Measurements from ENCODE around the gene JAZF1.
A peak's percentile ranks its signal among the peaks of the same experiment; 100 is the strongest.

Gene JAZF1

DNA sequence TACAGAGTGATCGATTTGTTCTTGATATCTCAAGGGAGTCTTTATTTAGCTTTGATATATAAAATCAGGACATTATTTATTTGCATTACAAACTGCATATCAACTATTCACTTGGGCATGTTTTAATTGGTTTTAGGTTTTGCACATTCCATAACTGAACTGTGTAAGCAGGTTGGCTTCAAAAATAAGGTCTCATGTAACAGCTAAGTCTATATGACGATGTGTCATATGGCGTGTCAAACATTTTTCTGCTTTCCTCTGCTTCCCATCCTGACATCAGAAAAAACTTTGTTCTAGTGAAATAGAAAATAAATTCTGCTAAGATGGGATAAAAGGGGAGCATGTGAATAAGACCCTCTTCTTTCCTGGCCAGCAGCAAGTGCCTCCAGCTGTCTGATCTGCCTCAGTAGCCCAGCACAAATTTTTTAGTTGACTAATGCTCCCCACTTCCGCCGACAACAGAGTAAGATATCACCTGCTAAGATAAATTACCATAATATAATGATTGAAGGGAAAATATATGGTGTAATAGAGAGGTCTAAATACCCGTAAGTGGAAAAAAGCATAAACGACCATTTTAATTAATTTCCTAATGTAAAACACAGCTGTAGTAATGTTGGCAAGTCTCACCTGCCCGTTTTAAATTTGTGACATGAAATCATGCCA, 260.2 kb downstream of the JAZF1 start:
- peaks cover 19% of the 10 kb centered on the region for H3K4me1 ChIP-seq
- H3K9ac ChIP-seq, result no peak overlapping the region
- TF ChIP-seq, protein P1, sequence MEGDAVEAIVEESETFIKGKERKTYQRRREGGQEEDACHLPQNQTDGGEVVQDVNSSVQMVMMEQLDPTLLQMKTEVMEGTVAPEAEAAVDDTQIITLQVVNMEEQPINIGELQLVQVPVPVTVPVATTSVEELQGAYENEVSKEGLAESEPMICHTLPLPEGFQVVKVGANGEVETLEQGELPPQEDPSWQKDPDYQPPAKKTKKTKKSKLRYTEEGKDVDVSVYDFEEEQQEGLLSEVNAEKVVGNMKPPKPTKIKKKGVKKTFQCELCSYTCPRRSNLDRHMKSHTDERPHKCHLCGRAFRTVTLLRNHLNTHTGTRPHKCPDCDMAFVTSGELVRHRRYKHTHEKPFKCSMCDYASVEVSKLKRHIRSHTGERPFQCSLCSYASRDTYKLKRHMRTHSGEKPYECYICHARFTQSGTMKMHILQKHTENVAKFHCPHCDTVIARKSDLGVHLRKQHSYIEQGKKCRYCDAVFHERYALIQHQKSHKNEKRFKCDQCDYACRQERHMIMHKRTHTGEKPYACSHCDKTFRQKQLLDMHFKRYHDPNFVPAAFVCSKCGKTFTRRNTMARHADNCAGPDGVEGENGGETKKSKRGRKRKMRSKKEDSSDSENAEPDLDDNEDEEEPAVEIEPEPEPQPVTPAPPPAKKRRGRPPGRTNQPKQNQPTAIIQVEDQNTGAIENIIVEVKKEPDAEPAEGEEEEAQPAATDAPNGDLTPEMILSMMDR (IDR thresholded peaks at IDR 0.05), result no peak

GRCh38 chr7:27918503-27918902, 262.1 kb downstream of the JAZF1 start:
- Histone ChIP-seq H3K79me2 (no peaks in the 10 kb centered on the region), H3K27ac (no peak overlapping the region), H3K4me1 (peaks cover 19% of the 10 kb centered on the region), H3K27me3 (ENCODE audit: control insufficient read depth, insufficient read depth, low read length) (no peaks in the 10 kb centered on the region), H3K9me3 (ENCODE audit: control insufficient read depth, low read length) (no peaks in the 10 kb centered on the region), H2AFZ (no peak overlapping the region), H3K36me3 (ENCODE audit: control insufficient read depth, insufficient read depth, low read length) (no peaks in the 10 kb centered on the region), H3K9ac (no peak overlapping the region), H3K4me2 (ENCODE audit: low read length) (no peak overlapping the region), H3K4me3 (ENCODE audit: low read depth, low read length) (no peak overlapping the region)
- TF ChIP-seq, protein P1 (IDR thresholded peaks at IDR 0.05), result no peak

More for the DNA sequence above, 260.2 kb downstream of the JAZF1 start:
- no peak overlapping the region for H3K27ac ChIP-seq
- no peak overlapping the region for H2AFZ ChIP-seq
- no peaks in the 10 kb centered on the region for H3K9me3 ChIP-seq (ENCODE audit: control insufficient read depth, low read length)
- H3K4me2 ChIP-seq (ENCODE audit: low read length), result no peak overlapping the region
- no peak overlapping the region for H3K4me3 ChIP-seq (ENCODE audit: low read depth, low read length)
- H3K36me3 ChIP-seq (ENCODE audit: control insufficient read depth, insufficient read depth, low read length), result no peaks in the 10 kb centered on the region
- no peaks in the 10 kb centered on the region for H3K27me3 ChIP-seq (ENCODE audit: control insufficient read depth, insufficient read depth, low read length)
- H3K79me2 ChIP-seq, result no peaks in the 10 kb centered on the region

- Histone ChIP-seq H3K4me2 (ENCODE audit: low read length) (peak overlapping the region; percentile 7), H3K9ac (no peak overlapping the region), H3K27me3 (ENCODE audit: control insufficient read depth, insufficient read depth, low read length) (no peaks in the 10 kb centered on the region), H3K9me3 (ENCODE audit: control insufficient read depth, low read length) (no peaks in the 10 kb centered on the region), H3K36me3 (ENCODE audit: control insufficient read depth, insufficient read depth, low read length) (no peaks in the 10 kb centered on the region), H2AFZ (no peak overlapping the region), H3K79me2 (no peaks in the 10 kb centered on the region), H3K4me3 (ENCODE audit: low read depth, low read length) (no peak overlapping the region), H3K4me1 (peaks cover 19% of the 10 kb centered on the region), H3K27ac (no peak overlapping the region)
- TF ChIP-seq, protein P1 (IDR thresholded peaks at IDR 0.05), result no peak
Observed at GRCh38 chr7:27917774-27918314, 262.8 kb downstream of the JAZF1 start.

DNA sequence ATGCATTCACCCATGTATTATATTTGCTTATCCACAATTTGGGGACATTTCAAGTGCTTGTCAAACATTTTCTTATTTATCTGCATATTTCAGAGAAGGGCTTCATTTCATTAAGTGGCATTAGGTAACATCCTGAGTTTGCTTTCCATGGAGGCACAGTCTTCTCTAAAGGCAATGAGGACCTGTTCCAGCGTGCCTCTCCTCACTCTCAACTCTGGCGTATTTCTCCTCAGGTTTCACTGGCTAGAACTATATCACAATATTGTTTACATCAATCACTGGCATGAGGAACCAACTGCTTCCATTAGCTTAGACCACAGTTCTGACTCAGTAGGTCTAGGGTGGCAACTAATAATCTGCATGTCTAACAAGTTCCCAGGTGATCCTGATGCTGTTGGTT, 263.5 kb downstream of the JAZF1 start:
- Histone ChIP-seq H3K27me3 (ENCODE audit: control insufficient read depth, insufficient read depth, low read length) (no peaks in the 10 kb centered on the region), H3K27ac (no peak overlapping the region), H3K36me3 (ENCODE audit: control insufficient read depth, insufficient read depth, low read length) (no peaks in the 10 kb centered on the region), H3K79me2 (no peaks in the 10 kb centered on the region), H2AFZ (no peak overlapping the region), H3K9ac (no peak overlapping the region), H3K4me2 (ENCODE audit: low read length) (no peak overlapping the region), H3K9me3 (ENCODE audit: control insufficient read depth, low read length) (no peaks in the 10 kb centered on the region), H3K4me1 (peaks cover 19% of the 10 kb centered on the region), H3K4me3 (ENCODE audit: low read depth, low read length) (no peak overlapping the region)
- TF ChIP-seq, protein P1 (IDR thresholded peaks at IDR 0.05), result no peak

- Histone ChIP-seq H3K4me2 (ENCODE audit: low read length) (no peak overlapping the region), H3K4me3 (ENCODE audit: low read depth, low read length) (no peak overlapping the region), H3K9ac (no peak overlapping the region), H3K27ac (no peak overlapping the region), H3K79me2 (no peaks in the 10 kb centered on the region), H2AFZ (no peak overlapping the region), H3K4me1 (peaks cover 19% of the 10 kb centered on the region), H3K27me3 (ENCODE audit: control insufficient read depth, insufficient read depth, low read length) (no peaks in the 10 kb centered on the region), H3K9me3 (ENCODE audit: control insufficient read depth, low read length) (no peaks in the 10 kb centered on the region), H3K36me3 (ENCODE audit: control insufficient read depth, insufficient read depth, low read length) (no peaks in the 10 kb centered on the region)
- TF ChIP-seq, protein P1 (IDR thresholded peaks at IDR 0.05), result no peak
Observed at GRCh38 chr7:27916372-27916771, 264.2 kb downstream of the JAZF1 start.

Measured in parathyroid adenoma (tissue), 2 donors.